Measurements from ENCODE around the gene HPS4.

HPS4 gene

DNA sequence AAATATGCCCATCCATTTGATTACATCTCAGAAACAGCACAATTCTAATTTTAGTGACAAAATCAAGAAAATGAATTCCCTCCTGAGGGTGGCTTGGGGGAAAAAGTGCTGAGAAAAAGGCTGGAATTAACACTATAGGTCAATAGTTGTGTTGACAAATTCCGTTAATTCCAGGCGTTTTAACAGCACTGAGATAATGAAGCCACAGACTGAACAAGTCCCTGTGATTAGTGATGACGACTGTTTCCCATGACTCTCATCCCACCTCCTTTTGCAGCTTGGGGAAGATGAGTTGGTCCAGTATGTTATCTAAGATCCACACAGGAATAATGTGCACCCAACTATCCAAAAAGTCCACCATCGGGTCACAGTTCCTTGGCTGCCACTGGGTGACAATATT, 12.9 kb upstream of the HPS4 start:
- no peak for DNase-seq (ENCODE audit: low spot score)

DNA sequence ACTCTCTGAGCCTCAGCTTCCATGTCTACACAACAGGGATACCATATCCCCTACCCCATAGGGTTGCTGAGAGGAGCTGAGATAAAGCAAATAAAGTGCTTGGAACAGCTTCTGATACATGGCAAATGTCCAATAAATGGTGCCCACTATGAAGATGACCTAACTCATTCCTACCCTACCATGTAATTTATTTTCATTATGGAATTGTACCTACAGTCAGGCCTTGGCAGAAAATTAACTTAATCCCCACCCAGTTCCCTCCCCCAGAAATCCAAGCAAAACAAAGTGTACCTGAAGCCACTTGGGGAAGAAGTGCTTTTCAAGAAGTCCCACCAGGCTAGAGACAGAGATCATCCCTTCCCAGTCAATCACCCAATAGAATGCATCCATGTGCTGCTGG, 10.9 kb upstream of the HPS4 start:
- no peak for DNase-seq (ENCODE audit: low spot score)

DNA sequence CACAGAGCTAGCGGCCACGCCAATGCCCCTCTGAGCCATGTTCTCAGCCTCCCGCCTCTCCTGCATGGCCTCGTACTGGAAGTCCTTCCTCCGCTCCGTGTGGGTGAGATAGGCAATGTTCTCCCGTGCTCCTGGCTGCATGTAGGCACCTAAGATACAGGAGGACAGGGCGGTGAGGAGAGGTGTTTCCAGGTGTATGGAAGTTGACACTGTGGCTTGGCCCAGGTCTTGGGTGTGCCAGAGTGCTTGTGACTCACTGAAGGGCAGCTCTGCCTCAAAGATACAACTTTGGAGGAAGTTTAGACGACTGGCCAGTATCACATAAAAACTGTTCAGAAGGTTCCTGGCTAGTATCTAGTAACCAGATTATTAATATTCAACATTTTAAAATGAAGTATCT, 8.6 kb upstream of the HPS4 start:
- DNase-seq (ENCODE audit: low spot score): no peak

DNA sequence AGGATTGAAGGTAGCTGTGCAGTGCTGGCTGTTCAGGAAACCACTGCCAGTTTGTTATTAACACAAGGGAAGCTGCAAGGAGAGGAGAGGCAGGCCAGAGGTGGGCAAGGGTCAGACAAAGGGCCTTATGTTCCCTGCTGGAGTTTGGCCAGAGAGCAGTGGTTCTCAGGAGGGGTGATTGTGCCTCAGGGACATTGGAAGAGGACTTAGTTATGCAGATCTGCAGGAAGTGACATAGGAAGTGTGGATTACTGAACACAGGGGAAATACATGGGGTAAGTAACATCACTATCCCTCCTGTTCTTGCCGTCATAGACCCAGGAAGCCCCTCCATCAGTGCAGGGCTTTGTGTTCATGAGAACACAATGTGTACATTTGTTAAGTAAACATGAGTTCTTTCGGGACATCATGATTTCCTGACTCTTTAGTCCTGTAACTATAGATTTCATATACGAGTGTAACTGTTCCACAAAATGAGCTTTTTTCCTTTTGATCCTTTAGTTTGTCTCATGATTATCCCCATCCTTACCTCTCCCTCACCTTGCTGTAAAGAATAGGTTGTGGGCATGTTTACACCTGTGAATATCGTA, 6.0 kb upstream of the HPS4 start:
- no peak for DNase-seq (ENCODE audit: low spot score)

DNA sequence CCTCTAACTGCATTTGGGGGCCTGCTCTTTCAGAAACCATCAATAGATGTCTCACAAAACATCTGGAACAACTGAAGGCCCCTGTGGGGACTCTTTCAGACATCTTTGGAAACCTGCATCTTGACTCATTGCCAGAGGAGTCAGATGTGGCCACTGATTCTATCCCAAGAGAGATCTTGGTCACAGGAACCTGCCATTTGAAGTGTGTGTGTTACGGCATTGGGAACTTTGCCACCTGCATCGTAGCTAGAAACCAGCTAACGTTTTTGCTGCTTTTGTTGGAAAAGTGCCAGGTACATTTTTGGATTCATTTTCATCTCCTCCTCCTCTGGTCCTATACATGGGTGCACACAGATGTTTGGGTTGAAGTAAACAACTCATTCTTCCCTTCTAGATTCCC, 4.4 kb upstream of the HPS4 start:
- no peak for DNase-seq (ENCODE audit: low spot score)

DNA sequence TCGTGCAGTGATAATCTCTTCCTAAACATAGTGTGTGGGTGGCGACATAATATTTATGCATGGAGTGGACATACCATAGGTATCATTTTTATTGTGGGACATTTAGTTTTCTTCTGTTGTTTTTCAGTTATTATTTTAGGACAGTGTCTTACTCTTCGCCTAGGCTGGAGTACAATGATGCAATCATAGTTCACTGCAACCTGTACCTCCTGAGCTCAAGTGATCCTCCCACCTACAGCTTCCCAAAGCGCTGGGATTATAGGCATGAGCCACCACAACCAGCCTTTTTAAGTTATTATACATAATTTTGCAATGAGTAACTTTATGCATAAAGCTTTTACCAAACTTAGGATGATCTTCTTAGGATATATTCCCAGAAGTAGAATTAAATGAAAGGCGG, 2.8 kb upstream of the HPS4 start:
- no peak for DNase-seq (ENCODE audit: low spot score)

DNA sequence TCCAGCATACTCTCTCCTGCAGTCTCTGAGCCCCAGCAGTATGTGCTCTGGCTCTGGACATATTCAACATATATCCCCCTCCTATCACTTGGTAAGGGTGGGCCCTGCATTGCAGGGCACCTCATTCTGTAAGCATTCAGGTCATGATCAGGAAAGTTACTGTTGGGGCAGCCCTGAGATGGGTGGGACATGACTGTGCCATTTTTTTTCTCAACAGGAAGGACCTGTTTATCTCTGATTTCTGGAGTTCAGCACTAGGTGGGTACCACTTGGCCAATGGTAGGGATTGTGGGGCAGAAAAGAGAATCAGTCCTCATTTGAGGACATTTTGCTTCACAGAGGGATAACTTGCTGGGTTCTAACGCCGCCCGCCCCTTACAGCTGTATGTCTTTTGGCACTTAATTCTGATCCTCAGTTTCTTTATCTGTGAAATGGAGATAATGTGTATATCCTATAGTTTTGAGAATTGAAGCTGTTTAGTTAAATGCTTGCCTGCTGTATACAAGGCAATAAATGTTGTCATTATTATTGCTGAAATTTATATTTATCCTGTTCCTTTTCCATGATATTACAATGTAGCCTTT, 2.3 kb upstream of the HPS4 start:
- no peak for DNase-seq (ENCODE audit: low spot score)

DNA sequence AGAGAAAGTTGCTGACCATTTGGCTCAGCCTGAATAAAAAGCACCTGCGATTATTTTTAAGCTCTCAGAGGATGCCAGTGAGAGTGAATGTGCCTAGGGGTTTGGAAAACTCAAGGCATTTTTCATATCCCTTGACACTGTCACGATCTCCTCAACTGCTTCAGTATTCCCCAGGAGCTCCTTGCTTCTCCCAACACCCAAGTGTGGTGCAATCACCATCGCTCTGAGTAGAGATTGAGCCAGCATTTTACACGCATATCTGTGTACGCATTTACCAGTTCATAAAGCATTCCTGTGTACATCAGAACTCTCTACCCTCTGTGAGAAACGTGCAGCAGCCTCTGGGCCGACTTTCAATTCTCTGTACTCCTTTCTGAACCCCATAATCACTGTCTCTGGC, 1.4 kb upstream of the HPS4 start:
- DNase-seq (ENCODE audit: low spot score): no peak

DNA sequence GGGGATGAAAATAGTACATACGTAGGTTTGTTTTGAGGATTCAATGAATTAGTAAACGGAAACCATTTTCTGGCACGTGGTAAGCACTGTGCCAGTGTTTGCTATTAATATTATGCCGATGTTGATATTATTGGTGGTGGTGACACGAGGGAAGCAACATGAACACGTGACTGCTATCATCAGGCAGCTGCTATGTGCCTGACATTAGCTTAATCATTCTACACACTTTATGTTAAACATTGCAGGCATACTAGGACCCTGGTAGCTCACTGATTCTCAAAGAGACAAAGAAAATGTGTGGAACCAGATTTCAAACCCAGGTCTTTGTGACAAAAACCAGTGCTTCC, 750 bp upstream of the HPS4 start:
- peak; percentile 40 for DNase-seq (ENCODE audit: low spot score)

DNA sequence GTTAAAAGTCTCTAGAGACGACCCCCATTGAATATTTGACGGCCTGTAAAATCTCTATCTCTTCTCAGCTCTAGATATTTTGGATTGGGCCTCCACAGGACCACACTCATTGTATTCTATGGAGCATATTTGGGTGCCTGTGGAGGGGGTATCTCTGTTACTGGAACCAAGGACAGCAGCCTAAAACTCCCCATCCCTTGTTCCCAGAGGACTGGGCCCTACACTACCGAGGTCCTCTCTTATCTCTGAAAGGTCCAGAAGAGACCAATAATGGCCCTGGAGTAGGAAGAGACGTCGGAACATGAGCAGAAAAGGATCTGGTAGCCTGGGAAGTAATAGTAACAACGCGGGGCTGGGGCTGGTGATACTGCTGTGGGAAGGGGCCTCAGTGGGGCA, 542 bp downstream of the HPS4 start:
- DNase-seq (ENCODE audit: low spot score): no peak

DNA sequence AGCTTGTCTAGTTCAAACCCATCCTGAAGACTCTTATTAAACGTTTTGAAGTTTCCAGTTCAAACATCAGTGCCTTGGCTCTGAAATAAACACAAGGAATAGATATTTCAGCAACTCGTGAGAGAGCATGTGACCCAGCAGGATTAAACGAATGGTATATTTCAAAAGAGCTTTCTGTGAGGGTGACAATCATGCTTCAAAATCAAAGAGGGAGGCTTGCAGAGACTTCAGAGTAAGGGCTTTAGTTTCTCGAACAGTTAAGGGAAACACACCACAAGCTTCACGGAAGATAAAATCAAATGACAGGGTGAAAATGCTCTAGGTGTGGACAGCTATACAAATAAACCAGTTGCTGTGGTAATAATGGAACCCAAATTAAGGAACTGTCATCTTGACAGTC, 1.4 kb downstream of the HPS4 start:
- DNase-seq (ENCODE audit: low spot score): no peak

DNA sequence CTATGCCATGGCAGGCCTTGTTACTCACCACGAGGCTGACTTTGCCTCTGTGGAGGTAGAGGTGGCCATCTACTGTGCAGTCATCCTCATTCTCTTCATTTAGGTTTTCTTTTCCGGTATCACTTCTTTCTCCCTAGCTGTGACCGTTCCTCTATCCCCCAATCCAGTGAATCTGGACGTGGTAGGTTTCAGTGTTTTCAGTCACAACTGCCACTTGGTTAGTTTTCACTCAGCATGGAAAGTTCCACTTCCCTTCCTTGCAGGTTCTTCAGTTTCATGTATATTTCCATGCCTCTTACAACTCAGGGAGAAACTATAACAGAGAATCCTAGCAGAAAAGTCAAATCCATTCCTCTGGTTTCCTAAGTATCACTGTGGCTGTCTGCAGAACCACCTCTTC, 1.9 kb downstream of the HPS4 start:
- no peak for DNase-seq (ENCODE audit: low spot score)

DNA sequence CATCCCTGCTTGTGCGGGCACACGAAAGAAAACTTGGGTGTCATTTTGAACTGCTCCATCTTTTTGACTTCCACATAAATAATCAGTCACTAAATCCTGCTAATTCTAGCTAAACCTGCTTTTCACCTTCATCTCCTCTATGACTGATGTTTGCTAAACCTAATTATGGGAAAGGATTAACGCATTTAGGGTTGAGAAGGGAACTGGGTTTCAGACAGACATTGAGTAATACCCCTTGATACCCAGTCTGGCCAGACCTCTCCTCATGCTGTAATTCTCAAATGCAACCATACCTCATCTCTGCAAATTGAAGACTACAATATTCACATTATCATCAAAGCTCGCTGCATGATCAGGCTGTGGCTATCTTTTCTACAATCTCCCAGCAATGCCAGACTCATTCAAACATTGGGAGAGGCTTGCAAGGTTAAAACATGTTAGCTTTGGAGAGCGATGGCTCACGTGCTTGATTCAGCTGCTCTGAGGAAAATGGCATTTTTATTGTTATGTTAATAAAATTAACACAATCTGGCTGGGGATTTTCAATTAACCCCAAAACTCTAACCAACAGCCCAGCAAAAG, 2.4 kb downstream of the HPS4 start:
- no peak for DNase-seq (ENCODE audit: low spot score)

DNA sequence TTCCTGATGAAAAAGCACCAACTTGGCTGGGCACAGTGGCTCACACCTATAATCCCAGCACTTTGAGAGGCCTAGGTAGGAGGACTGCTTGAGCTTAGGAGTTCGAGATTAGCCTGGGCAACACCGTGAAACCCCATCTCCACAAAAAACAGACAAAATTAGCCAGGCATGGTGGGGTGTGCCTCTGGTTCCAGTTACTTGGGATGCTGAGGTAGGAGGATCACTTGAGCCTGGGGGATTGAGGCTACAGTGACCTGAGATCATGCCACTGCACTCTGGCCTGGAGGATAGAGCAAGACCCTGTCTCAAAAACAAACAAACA, 3.0 kb downstream of the HPS4 start:
- no peak for DNase-seq (ENCODE audit: low spot score)

DNA sequence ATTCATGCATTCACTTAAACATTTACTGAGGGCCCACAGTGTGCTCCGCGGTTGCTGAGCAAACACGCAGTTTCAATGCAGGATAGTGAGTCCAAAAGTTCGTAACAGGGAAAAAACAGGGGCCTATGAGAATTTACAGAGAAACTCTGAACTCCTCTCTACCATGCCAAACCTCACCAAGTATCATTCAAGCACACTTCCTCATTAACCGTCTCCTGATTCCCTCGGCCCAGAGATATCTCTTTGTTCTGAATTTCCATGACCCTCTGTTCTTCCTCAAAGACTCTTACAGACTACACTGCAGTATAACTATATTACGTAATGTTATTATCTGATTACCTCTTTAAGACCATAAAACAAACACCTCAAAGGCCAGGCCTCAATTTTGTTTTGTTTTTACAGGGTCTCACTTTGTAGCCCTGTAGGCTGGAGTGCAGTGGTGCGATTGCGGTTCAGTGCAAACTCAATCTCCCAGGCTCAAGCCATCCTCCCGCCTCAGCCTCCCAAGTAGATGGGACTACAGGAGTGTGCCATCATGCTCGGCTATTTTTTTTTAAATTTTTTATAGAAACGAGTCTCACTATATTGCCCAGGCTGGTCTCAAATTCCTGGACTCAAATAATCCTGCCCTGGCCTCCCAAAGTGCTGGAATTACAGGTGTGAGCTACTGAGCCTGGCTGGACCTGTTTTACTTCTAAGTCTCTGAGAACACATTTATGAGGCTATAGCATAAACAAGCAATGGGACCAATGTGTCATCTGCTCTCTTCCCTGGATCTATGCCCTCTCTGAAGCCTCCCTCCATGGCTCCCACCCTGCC, 3.6 kb downstream of the HPS4 start:
- no peak for DNase-seq (ENCODE audit: low spot score)

DNA sequence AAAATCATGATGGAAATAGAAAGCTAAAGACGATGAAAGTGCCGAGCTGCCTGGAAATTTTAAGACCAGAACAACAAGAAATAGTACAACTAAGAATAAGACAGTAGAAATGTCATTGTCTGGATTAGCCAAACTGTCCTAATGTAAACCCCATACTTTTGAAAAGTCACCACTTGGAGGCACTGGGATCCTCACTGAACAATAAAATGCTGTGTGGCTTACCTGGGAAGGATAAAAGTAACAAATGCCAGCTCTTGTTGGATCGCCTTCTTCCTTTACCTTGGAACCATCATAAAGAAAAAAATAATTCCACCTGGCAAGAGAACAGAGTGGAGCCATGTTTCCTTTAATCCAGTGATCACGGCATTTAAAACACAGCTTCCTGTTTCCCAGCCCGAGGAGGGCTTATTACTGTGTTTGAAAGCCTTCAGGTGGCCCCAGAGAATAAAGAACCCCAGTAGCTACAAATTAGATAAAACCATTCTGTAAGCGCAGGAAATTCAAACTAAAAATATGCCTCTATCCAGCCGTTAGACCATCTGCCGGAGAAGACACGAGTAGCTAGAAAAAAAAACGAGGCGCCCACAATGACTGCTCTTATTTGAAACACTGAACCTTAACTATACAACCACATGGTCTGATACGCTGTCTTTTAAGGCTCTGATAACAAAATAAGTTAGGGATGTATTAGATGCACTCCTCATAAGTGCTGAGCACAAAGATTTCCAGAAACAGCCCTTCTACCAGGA, 4.4 kb downstream of the HPS4 start:
- no peak for DNase-seq (ENCODE audit: low spot score)

DNA sequence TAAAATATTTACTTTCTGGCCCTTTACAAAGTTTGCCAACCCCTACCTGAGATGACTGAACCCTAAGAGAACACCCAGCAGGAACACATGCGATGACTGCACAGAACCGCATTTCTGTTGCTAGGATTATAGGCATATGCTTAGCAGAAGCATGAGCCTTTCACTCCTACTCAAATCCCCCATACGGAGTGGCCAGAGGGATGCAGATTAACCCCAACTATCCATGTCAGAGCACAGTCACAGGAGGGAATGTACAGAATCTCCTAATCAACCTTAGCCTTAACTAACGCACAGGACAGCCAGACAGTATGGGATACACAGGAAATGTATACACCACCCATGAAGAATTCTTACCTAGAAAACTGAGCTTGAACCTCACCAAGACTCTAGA, 6.2 kb downstream of the HPS4 start:
- no peak for DNase-seq (ENCODE audit: low spot score)

DNA sequence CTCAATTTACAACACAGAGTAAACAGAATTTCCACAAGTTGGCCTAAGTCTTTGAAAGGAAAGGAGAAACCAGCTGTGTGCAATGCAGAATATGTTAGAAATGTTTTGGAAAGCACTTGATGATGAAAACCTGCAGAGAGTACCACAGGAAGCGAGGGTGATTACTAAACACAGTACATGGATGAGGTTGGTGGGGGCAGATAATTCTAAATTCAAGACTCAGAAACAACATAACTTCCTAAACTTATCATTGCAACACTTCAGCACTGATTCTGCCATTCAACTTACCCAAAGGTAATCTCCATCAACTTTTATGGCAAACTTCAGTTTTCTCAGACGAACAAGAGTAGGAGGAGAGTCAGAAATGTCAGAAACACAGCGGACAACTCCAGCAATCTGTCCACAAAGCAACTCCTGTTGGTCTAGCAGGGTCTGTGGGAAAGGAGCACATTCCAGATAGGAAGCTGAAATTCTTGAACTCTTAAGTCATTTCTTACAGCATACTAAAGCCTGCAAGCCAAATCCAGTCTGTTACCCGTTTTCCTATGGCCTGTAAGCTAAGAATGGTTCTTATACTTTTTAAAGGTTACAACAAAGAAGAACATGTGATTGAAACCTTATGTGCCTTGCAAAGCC, 6.8 kb downstream of the HPS4 start:
- no peak for DNase-seq (ENCODE audit: low spot score)

DNA sequence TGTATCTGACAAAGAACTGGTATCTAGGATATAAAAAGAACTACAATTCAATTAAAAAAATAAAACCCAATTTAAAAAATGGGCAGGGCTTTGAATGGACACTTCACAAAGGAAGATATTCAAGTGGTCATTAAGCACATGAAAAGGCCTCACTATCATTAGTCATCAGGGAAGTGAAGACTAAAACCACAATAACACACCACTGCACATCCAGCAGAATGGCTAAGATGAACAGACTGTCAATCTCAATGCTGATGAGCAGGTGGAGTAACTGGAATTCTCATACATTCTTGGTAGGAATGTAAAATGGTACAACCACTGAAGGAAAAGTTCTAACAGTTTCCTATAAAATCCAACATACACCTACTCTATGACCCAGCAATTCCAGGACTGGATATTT, 8.9 kb downstream of the HPS4 start:
- no peak for DNase-seq (ENCODE audit: low spot score)

DNA sequence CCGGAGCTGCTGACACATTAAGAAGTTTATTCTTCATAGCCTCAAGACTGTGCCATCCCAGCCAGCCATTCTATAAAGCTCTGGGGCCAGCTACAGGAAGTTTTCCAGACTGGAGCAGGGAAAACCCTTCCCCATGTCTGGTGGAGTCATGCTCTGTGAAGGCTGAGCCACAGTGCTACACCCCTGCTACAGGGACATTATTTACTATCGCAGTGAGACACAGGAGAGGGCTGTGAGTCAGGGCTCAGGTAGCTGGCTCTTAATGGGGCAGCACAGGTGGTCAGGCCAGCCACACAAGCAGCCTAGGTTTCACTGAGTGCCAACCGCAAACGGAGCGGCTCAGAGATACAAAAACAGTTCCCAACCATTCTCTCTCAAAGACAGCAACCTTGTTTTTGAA, 12.1 kb downstream of the HPS4 start:
- DNase-seq (ENCODE audit: low spot score): no peak

DNA sequence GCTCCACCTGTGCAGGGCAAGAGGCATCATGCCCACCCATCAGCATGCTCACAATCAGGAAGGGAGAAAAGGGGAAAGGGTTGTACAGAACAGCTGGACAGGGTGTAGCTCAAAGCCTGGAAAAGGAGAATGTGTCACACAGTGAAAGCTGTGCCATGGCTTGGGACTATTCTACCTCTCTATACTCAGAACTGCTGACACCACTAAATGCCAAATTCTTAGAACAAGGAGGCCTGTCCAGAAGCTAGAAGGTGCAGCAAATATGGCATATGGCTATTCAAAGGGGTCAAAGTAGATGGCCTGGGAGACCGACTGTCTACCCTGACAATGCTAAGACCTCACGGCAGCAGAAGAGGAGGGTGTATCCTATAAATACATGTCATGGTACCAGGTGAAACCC, 12.8 kb downstream of the HPS4 start:
- no peak for DNase-seq (ENCODE audit: low spot score)

DNA sequence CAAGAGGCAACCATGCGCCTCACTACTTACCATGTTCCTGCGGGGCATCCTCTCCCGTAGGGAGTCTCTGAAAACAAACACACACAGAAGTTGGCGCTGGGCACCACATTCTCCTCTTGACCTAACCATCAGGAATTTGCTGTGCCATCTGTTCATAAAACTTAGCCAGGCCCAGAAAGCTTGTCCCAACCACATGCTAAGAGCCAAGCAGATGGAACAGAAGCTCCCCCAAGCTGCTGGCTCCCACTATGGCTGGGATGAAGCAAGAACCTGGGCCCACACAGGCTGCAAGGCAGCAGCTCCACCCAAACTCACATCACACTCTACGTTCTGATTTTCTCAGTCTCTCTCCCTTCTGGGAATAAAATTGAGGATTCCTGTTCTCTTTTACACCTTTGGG, 17.4 kb downstream of the HPS4 start:
- no peak for DNase-seq (ENCODE audit: low spot score)

DNA sequence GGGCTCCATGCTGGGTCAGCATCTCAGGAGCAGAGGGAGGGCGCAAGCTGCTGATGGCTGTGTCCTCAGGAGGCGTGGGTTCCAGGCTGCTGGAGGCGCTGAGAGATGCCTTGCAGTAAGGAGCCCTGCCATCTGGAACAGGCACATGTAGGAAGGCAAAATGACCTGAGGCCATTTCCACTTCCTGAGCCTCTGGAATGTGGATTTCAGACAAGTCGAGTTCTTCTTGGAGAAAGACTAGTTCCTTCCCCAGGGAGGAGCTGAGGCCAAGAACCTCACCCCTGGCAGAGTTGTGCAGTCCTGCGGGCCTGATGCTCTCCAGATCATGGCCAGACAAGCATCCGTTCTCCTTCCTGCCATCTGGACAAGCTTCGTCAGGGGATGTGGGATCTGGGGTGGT, 19.3 kb downstream of the HPS4 start:
- DNase-seq (ENCODE audit: low spot score): no peak

Data from CD4-positive, alpha-beta T cell treated with Interleukin-15 for 4 hours (primary cell).